GM12801 (cell line): ENCODE measurements around the gene C10orf90.

Experiments used
- TF ChIP-seq, protein P1 (sequence below): IDR thresholded peaks from one replicate; pipeline ENCODE4 v1.5.1; 2011; ENCODE audit warnings: control low read depth; ENCODE audit not compliant: insufficient read length; ENCODE audit errors: extremely low read depth

Gene C10orf90

DNA sequence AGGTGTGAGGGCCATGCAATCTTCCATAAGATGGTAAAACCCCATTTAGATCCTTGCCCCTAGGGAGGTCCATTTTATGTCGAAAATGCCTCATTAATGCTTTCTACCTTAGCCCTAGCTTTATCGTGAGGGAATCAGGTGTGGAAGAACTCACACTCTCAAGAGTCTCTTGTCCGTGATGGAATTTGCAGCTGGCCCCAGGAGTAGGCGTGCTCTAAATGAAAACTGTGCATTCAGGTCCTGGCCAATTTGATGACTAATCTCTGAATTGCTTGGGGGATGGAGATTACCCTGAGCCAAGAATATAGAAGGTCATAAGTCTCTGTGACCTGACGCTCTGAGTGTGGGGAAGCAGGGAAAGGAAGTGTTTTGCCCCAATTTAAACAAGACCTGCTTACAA, 6.6 kb downstream of the C10orf90 start:
- TF ChIP-seq, protein P1, sequence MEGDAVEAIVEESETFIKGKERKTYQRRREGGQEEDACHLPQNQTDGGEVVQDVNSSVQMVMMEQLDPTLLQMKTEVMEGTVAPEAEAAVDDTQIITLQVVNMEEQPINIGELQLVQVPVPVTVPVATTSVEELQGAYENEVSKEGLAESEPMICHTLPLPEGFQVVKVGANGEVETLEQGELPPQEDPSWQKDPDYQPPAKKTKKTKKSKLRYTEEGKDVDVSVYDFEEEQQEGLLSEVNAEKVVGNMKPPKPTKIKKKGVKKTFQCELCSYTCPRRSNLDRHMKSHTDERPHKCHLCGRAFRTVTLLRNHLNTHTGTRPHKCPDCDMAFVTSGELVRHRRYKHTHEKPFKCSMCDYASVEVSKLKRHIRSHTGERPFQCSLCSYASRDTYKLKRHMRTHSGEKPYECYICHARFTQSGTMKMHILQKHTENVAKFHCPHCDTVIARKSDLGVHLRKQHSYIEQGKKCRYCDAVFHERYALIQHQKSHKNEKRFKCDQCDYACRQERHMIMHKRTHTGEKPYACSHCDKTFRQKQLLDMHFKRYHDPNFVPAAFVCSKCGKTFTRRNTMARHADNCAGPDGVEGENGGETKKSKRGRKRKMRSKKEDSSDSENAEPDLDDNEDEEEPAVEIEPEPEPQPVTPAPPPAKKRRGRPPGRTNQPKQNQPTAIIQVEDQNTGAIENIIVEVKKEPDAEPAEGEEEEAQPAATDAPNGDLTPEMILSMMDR: no peak

DNA sequence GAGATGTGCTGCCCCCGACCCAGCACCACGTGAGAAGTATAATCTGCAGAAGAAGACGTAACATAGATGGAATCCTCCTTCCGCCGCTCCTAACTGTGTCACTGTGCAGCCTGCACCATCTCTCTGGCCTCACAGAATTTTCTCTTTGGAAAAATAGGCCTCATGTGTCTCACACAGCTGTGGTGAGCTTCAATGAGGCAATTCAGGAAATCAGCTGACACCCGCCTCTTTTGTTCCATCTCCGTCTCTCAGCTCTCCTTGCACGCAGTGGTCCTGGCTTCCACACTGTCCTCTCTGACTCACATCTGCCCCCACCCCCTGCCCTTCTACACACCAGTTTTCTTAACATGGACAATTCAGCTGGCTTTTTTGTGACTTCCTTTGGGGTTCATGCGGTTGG, 7.2 kb downstream of the C10orf90 start:
- TF ChIP-seq, protein P1: no peak

DNA sequence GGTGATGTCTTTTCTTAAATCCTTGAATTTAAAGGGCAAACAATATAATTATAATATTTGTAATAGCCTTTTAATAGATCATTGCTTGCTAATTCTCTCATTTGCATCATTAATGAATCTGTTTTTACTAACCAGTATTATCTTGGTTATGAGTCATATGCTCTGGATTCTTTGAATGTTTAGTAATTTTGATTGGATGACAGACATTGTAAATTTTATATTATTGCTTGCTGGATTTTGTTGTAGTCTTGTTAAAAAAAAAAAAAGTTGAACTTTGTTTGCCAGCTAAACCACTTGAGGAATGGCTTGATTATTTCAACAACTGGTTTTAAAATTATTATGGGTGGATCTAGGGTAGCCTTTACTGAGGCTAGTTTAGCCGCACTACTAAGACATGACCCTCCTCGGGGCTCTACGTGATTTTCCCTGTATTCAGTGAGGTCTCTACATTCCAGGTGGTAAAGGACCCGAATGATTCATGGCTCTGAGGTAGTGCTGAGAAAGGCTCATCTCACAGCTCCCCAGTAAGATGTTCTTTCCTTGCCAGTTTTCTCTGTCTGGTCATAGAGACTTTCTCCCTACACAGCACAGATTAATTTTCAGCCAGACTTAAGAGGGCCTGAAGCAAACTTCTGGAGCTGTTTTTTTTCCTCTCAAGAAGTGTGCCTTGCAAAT, 8.5 kb downstream of the C10orf90 start:
- TF ChIP-seq, protein P1: no peak

DNA sequence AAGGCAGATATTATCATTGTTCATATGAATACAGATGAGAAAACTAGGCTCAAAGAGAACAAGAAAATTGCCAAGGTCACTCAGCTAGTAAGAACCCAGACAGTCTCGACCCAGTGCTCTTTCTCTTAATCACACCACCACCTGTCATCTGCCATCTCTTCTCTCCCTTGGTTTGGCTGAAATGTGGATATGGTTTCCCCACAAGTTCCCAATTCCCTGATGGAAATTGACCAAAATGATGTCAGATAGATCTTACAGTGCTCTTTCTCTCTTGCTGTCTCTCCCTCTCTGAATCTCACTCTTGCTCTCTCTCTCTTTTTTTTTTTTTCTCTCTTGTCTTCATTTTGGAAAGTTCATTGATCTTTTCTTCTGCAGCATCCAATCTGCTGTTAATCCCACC, 9.1 kb downstream of the C10orf90 start:
- TF ChIP-seq, protein P1: no peak

DNA sequence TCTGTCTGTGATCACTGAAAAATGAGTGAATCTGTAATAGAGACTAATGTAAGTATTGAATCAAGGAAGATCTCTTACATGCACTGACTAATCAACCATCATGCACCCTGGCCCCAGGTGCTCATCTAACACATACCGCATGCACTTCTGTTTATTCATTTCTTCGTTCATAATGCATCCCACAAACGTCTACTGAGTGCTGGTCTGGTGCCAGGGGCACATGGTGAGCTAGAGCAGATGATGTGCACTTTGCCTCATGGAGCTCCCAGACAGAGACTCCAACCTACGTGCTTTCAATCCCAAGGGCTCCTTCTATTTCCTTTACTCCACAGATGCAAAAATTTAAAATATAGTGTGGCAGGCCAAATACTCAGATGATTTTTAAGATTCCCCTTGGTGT, 10.7 kb downstream of the C10orf90 start:
- TF ChIP-seq, protein P1: no peak

DNA sequence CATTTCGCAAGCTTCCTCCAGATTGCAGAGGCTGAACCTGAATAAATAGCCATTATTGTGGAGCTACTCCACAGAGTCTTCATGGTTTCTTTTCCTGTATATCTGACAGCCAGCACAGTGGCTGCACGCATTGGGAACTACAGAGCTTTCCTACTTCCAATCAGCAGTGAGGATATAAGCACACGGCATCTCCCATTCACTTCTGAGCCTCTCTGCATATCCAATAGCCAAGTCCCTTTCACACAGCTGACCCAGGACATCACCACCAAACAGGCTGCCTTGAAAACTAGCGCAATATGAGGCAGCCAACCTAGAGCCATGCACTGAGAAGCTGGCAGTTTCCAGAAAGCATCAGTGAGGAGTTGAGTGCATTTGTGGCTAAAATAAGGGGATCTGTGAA, 11.6 kb downstream of the C10orf90 start:
- TF ChIP-seq, protein P1: no peak

DNA sequence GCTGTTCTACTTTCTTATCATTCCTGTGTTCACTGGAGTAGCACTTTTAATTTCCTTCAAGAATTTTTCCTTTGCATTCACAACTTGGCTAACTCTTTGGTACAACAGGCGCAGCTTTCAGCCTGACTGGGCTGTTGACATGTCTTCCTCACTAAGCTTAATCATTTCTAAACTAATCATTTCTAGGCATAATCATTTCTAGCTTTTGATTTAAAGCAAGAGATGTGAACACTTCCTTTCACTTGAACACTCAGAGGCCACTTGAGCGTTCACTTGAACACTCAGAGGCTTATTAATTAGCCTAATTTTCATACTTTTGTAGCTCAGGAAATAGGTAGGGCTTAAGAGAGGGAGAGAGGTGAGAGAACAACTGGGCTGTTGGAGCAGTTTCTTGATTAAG, 15.9 kb downstream of the C10orf90 start:
- TF ChIP-seq, protein P1: no peak
